GM10266 (cell line): ENCODE data around the gene PARP14.
"Not testable (repeated sequence)": the region's sequence is repeated elsewhere in the genome, so short reads cannot be mapped to it uniquely, and the experiment has no call there.

Experiments
- DNase-seq: peaks from one replicate; pipeline ENCODE4 v3.0.0; 2012; ENCODE audit errors: extremely low spot score
- CTCF ChIP-seq: IDR thresholded peaks from 2 replicates; pipeline ENCODE4 v1.5.1; 2012; ENCODE audit warnings: mild to moderate bottlenecking, low read depth; ENCODE audit not compliant: control insufficient read depth, insufficient read depth; ENCODE audit errors: missing control alignments

Gene PARP14

GRCh38 chr3:122691195-122691594, 10.6 kb downstream of the PARP14 start:
- no peak for TF ChIP-seq CTCF
- DNase-seq: peak; percentile 20

- no peak for TF ChIP-seq CTCF
- DNase-seq: no peak
Observed at GRCh38 chr3:122692674-122693073, 12.0 kb downstream of the PARP14 start.

GRCh38 chr3:122694966-122695365, 14.3 kb downstream of the PARP14 start:
- TF ChIP-seq CTCF: no peak
- DNase-seq: peak; percentile 27

GRCh38 chr3:122695927-122696561, 15.4 kb downstream of the PARP14 start:
- DNase-seq: no peak
- TF ChIP-seq CTCF: no peak

GRCh38 chr3:122697952-122698620, 17.4 kb downstream of the PARP14 start:
- no peak for TF ChIP-seq CTCF
- DNase-seq: peak; percentile 40

GRCh38 chr3:122700193-122700592, 19.6 kb downstream of the PARP14 start:
- TF ChIP-seq CTCF: no peak
- DNase-seq: no peak

- no peak for TF ChIP-seq CTCF
Observed at GRCh38 chr3:122705379-122705778, 24.7 kb downstream of the PARP14 start.

GRCh38 chr3:122710616-122711251, 30.1 kb downstream of the PARP14 start:
- not testable (repeated sequence) for DNase-seq

More at GRCh38 chr3:122705379-122705778, 24.7 kb downstream of the PARP14 start:
- DNase-seq: no peak
